PC-9 (cell line): ENCODE measurements around the gene ELL2. TPM values are rescaled to one million over a fixed set of nuclear protein-coding genes. Genes with fewer than 3 reads are reported as not detected.

Experiments
- BruUV-seq: library from RNA; stranded (reverse); fragments of 400-500 nt; replicated peaks from 2 replicates; lab custom pipeline; 2021; lab: Mats Ljungman, UMichigan
- CTCF ChIA-PET: fragments of 300-600 bp; sonication (Branson Sonifier 250); formaldehyde crosslinking; loops from one replicate; lab custom pipeline; 2022; ENCODE audit warnings: antibody characterized with exemption; lab: Charles Lee
- POLR2A ChIA-PET: fragments of 300-600 bp; sonication (Branson Sonifier 250); formaldehyde crosslinking; loops from one replicate; lab custom pipeline; 2022; ENCODE audit warnings: antibody characterized with exemption; ENCODE audit not compliant: unreplicated experiment; lab: Charles Lee
- DNase-seq, 2 experiments: peaks; one replicate each; pipeline versions ENCODE4 v3.0.0 to v3.0.0-alpha.2; 2015 to 2022; ENCODE audit warnings: mixed read lengths in 1 of 2
- H2AFZ ChIP-seq: fragments of 200-600 bp; sonication (generic); 2 replicates; pipeline ENCODE4 v1.8.1; 2017; ENCODE audit warnings: antibody characterized with exemption
- H3F3A ChIP-seq: fragments of 200-600 bp; sonication (generic); 2 replicates; pipeline ENCODE4 v1.8.1; 2017; ENCODE audit warnings: antibody characterized with exemption, mild to moderate bottlenecking, low read depth; ENCODE audit not compliant: insufficient read depth
- H3K27ac ChIP-seq: fragments of 200-600 bp; sonication (generic); 2 replicates; pipeline ENCODE4 v1.6.1; 2016; ENCODE audit warnings: mixed run types
- H3K27me3 ChIP-seq: fragments of 200-600 bp; sonication (generic); 2 replicates; pipeline ENCODE4 v1.6.1; 2016; ENCODE audit warnings: low read depth, mixed run types; ENCODE audit not compliant: insufficient read depth
- H3K36me3 ChIP-seq: fragments of 200-600 bp; sonication (generic); 2 replicates; pipeline ENCODE4 v1.6.1; 2016; ENCODE audit warnings: low read depth, mixed run types
- H3K4me1 ChIP-seq: fragments of 200-600 bp; sonication (generic); replicated peaks from 2 replicates; pipeline ENCODE4 v1.6.1; 2016; ENCODE audit warnings: mixed run types; ENCODE audit not compliant: insufficient read depth
- H3K4me2 ChIP-seq: fragments of 200-600 bp; sonication (generic); 2 replicates; pipeline ENCODE4 v1.6.1; 2017; ENCODE audit warnings: mixed run types
- H3K4me3 ChIP-seq: fragments of 200-600 bp; sonication (generic); 2 replicates; pipeline ENCODE4 v1.6.1; 2016; ENCODE audit warnings: mixed run types
- H3K79me2 ChIP-seq: fragments of 200-600 bp; sonication (generic); 2 replicates; pipeline ENCODE4 v1.6.1; 2017; ENCODE audit warnings: low read depth, mixed run types
- H3K9me2 ChIP-seq: fragments of 200-600 bp; sonication (generic); 2 replicates; pipeline ENCODE4 v1.8.1; 2017; ENCODE audit warnings: mild to moderate bottlenecking; ENCODE audit not compliant: insufficient read depth
- H3K9me3 ChIP-seq: fragments of 200-600 bp; sonication (generic); 2 replicates; pipeline ENCODE4 v1.8.1; 2016; ENCODE audit warnings: low read depth; ENCODE audit not compliant: insufficient read depth
- H4K20me1 ChIP-seq: fragments of 200-600 bp; sonication (generic); 2 replicates; pipeline ENCODE4 v1.8.1; 2017; ENCODE audit not compliant: insufficient read depth
- EZH2 ChIP-seq: fragments of 200-600 bp; sonication (generic); IDR thresholded peaks from 2 replicates; pipeline ENCODE4 v1.8.0; 2017; ENCODE audit warnings: antibody characterized with exemption, low read depth
- intact Hi-C: fragments of 100-400 bp; cut with micrococcal nuclease; formaldehyde crosslinking; loops from one replicate; pipeline ENCODE4 v1.10.0; 2022; ENCODE audit not compliant: unreplicated experiment
- total RNA-seq: library from RNA; stranded (reverse); gene quantifications from 2 replicates; pipeline ENCODE4 v1.2.3, GENCODE V29; 2021
- TF ChIP-seq, protein P1 (sequence below): fragments of 200-600 bp; sonication (generic); conservative IDR thresholded peaks from 2 replicates; pipeline ENCODE4 v1.6.1; 2017; ENCODE audit warnings: mixed run types, antibody characterized with exemption, mild to moderate bottlenecking, moderate library complexity

ELL2 gene
- total RNA-seq, 1 experiment from 2014 or later: 25.5 TPM

DNA sequence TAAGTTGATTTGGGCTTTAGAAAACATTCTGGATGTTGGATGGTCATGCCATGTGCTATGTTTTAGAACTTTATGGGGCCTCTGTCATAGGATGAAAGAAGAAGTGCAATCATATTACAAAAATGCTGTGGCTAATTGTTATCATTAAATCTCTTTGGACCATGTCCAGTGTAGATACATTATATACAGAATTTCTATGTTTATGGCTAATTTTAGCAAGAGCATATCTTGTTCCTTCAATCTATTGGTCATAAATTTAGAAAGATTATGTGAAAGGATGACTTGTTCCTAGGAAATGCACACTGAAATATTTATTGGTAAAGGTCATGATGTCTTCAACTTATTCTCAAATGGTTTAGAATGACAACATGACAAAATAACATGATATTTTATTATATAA, 42.4 kb upstream of the ELL2 start:
- no peak overlapping the region for H3K4me3 ChIP-seq
- no peaks in the 10 kb centered on the region; the same call in 1 of the 2 replicates for H4K20me1 ChIP-seq
- H3K27me3 ChIP-seq: no peaks in the 10 kb centered on the region
- no peak overlapping the region for H3K4me2 ChIP-seq
- H2AFZ ChIP-seq: no peak overlapping the region
- DNase-seq: no peak
- H3K36me3 ChIP-seq: no peaks in the 10 kb centered on the region
- H3K79me2 ChIP-seq: no peaks in the 10 kb centered on the region
- BruUV-seq: no TSS peak
- no peaks in the 10 kb centered on the region for H3K9me2 ChIP-seq
- no peaks in the 10 kb centered on the region for H3K4me1 ChIP-seq
- TF ChIP-seq, protein P1, sequence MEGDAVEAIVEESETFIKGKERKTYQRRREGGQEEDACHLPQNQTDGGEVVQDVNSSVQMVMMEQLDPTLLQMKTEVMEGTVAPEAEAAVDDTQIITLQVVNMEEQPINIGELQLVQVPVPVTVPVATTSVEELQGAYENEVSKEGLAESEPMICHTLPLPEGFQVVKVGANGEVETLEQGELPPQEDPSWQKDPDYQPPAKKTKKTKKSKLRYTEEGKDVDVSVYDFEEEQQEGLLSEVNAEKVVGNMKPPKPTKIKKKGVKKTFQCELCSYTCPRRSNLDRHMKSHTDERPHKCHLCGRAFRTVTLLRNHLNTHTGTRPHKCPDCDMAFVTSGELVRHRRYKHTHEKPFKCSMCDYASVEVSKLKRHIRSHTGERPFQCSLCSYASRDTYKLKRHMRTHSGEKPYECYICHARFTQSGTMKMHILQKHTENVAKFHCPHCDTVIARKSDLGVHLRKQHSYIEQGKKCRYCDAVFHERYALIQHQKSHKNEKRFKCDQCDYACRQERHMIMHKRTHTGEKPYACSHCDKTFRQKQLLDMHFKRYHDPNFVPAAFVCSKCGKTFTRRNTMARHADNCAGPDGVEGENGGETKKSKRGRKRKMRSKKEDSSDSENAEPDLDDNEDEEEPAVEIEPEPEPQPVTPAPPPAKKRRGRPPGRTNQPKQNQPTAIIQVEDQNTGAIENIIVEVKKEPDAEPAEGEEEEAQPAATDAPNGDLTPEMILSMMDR: no peak
- no peak for TF ChIP-seq EZH2
- POLR2A ChIA-PET: no interaction called here
- intact Hi-C loops: no loop called here
- no peak overlapping the region for H3K27ac ChIP-seq
- H3K9me3 ChIP-seq: peaks cover 9% of the 10 kb centered on the region; the same call in 1 of the 2 replicates
- H3F3A ChIP-seq: no peaks in the 10 kb centered on the region
- CTCF ChIA-PET: no interaction called here

GRCh38 chr5:96001262-96001661, 39.6 kb upstream of the ELL2 start:
- intact Hi-C loops: no loop called here
- POLR2A ChIA-PET: no interaction called here
- Histone ChIP-seq H3K4me3 (no peak overlapping the region), H3F3A (no peaks in the 10 kb centered on the region), H3K36me3 (no peaks in the 10 kb centered on the region), H3K27me3 (no peaks in the 10 kb centered on the region), H3K27ac (no peak overlapping the region), H2AFZ (no peak overlapping the region), H3K79me2 (no peaks in the 10 kb centered on the region), H3K9me3 (peaks cover 9% of the 10 kb centered on the region; the same call in 1 of the 2 replicates), H3K9me2 (no peaks in the 10 kb centered on the region), H3K4me2 (no peak overlapping the region), H3K4me1 (no peaks in the 10 kb centered on the region), H4K20me1 (no peaks in the 10 kb centered on the region)
- CTCF ChIA-PET: interaction anchor here (0.6 kb wide), 1 partner anchor 991 kb away, joined by 4 read pairs; no protein-coding TSS in a partner anchor
- BruUV-seq: no TSS peak
- TF ChIP-seq EZH2: no peak
- TF ChIP-seq, protein P1: no peak
- no peak for DNase-seq

DNA sequence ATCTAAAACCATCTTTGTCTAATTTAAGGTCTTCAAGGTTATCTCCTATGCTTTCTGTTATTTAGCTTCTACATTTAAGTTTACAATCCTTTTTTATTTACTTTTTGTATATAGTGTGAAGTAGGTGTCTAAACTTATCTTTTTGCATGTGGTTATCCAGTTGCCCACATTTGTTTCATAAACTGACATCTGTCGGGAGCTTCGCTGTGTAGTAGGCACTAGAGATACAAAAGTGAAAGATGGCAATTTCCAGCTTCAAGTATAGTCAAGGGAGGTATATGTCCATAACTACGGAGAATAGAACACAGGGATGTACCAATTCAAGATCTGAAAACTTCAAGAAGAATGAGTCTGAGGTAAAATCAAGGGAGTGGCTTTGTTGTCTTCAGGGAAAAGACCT, 38.7 kb upstream of the ELL2 start:
- Histone ChIP-seq H3K27me3 (no peaks in the 10 kb centered on the region), H4K20me1 (no peaks in the 10 kb centered on the region), H2AFZ (no peak overlapping the region), H3K4me2 (no peak overlapping the region), H3K36me3 (no peaks in the 10 kb centered on the region), H3K27ac (no peak overlapping the region), H3K4me1 (no peaks in the 10 kb centered on the region), H3F3A (no peaks in the 10 kb centered on the region), H3K4me3 (no peak overlapping the region), H3K79me2 (no peaks in the 10 kb centered on the region), H3K9me2 (no peaks in the 10 kb centered on the region), H3K9me3 (peaks cover 9% of the 10 kb centered on the region; the same call in 1 of the 2 replicates)
- intact Hi-C loops: no loop called here
- no TSS peak for BruUV-seq
- TF ChIP-seq, protein P1: no peak
- TF ChIP-seq EZH2: no peak
- ChIA-PET CTCF (no interaction called here), POLR2A (no interaction called here)
- DNase-seq: no peak
